ENCODE results near the gene HECTD3. TPM values are rescaled to one million over a fixed set of nuclear protein-coding genes. Genes with fewer than 3 reads are reported as not detected.
"Not testable (repeated sequence)": the region's sequence is repeated elsewhere in the genome, so short reads cannot be mapped to it uniquely, and the experiment has no call there.

HECTD3 gene
- total RNA-seq, 1 experiment from 2014 or later, result 25.5 TPM

GRCh38 chr1:44957566-44957965 is 53.6 kb downstream of the HECTD3 start:
- CTCF ChIA-PET, result not testable (repeated sequence)

GRCh38 chr1:44956077-44956476 is 55.0 kb downstream of the HECTD3 start:
- ATAC-seq; H2AFZ ChIP-seq (ENCODE audit: low read depth, low read length, poor library complexity, severe bottlenecking); H4K20me1 ChIP-seq (ENCODE audit: insufficient read depth); H3K27me3 ChIP-seq (ENCODE audit: insufficient read depth, low read length); H3K9ac ChIP-seq (ENCODE audit: low read length); H3K4me1 ChIP-seq (ENCODE audit: control insufficient read depth in 1 of 2, insufficient read depth in 2 of 2, low read length in 2 of 2); H3K27ac ChIP-seq (ENCODE audit: low read depth, low read length); CTCF ChIA-PET; intact Hi-C loops (cut with micrococcal nuclease); H3K4me3 ChIP-seq (replicated peaks in 1 of 2; ENCODE audit: low read depth in 1 of 2, low read length in 2 of 2); BruUV-seq (replicated peaks); H3K4me2 ChIP-seq (ENCODE audit: low read length); H3K9me2 ChIP-seq (ENCODE audit: insufficient read depth); DNase-seq (ENCODE audit: low read depth, low spot score); H3K36me3 ChIP-seq (ENCODE audit: control insufficient read depth in 1 of 2, insufficient read depth in 2 of 2, low read length in 2 of 2); H3K9me3 ChIP-seq (ENCODE audit: control insufficient read depth in 1 of 2, insufficient read depth in 1 of 2, low read depth in 1 of 2, low read length in 2 of 2); POLR2A ChIA-PET: not testable (repeated sequence)
- RAD21 ChIA-PET (ENCODE audit: low non-redundant PET in 1 of 2, low total read pairs in 2 of 2, uncharacterized antibody in 2 of 2, unreplicated experiment in 2 of 2), result interaction anchor here in 1 of 2 experiments (0.6 kb wide), 1 partner anchor 183 kb away, joined by 3 read pairs; no protein-coding TSS in a partner anchor
- peaks cover 17% of the 10 kb centered on the region for H3K79me2 ChIP-seq (ENCODE audit: insufficient read depth, low read length)

More at GRCh38 chr1:44957566-44957965, 53.6 kb downstream of the HECTD3 start:
- POLR2A ChIA-PET; RAD21 ChIA-PET (ENCODE audit: low non-redundant PET in 1 of 2, low total read pairs in 2 of 2, uncharacterized antibody in 2 of 2, unreplicated experiment in 2 of 2); H2AFZ ChIP-seq (ENCODE audit: low read depth, low read length, poor library complexity, severe bottlenecking); H3K9ac ChIP-seq (ENCODE audit: low read length); intact Hi-C loops (cut with micrococcal nuclease); H3K27ac ChIP-seq (ENCODE audit: low read depth, low read length); H3K27me3 ChIP-seq (ENCODE audit: insufficient read depth, low read length); ATAC-seq; DNase-seq (ENCODE audit: low read depth, low spot score); H3K9me2 ChIP-seq (ENCODE audit: insufficient read depth); H4K20me1 ChIP-seq (ENCODE audit: insufficient read depth); H3K4me2 ChIP-seq (ENCODE audit: low read length); H3K4me3 ChIP-seq (replicated peaks in 1 of 2; ENCODE audit: low read depth in 1 of 2, low read length in 2 of 2); H3K9me3 ChIP-seq (ENCODE audit: control insufficient read depth in 1 of 2, insufficient read depth in 1 of 2, low read depth in 1 of 2, low read length in 2 of 2); H3K4me1 ChIP-seq (ENCODE audit: control insufficient read depth in 1 of 2, insufficient read depth in 2 of 2, low read length in 2 of 2); BruUV-seq (replicated peaks); H3K36me3 ChIP-seq (ENCODE audit: control insufficient read depth in 1 of 2, insufficient read depth in 2 of 2, low read length in 2 of 2): not testable (repeated sequence)
- peaks cover 22% of the 10 kb centered on the region for H3K79me2 ChIP-seq (ENCODE audit: insufficient read depth, low read length)

Other genes with a start within 250 kb of the HECTD3 start
- 2,296 TPM for gene RPS8, start 235.8 kb downstream of the HECTD3 start, total RNA-seq (2021; ENCODE audit: unreplicated experiment)
- gene BEST4, start 223.2 kb downstream of the HECTD3 start, total RNA-seq (2021; ENCODE audit: unreplicated experiment), result 0.52 TPM
- 56.1 TPM for gene PLK3, start 210.9 kb downstream of the HECTD3 start, total RNA-seq (2021; ENCODE audit: unreplicated experiment)
- 0.96 TPM for gene DYNLT4, start 204.0 kb downstream of the HECTD3 start, total RNA-seq (2021; ENCODE audit: unreplicated experiment)
- gene BTBD19, start 202.8 kb downstream of the HECTD3 start, total RNA-seq (2021; ENCODE audit: unreplicated experiment), result 11.6 TPM
- gene PTCH2, start 168.1 kb downstream of the HECTD3 start, total RNA-seq (2021; ENCODE audit: unreplicated experiment), result 1.3 TPM
- gene EIF2B3, start 24.7 kb downstream of the HECTD3 start, total RNA-seq (2021; ENCODE audit: unreplicated experiment), result 17.7 TPM
- gene UROD, start 930 bp upstream of the HECTD3 start, total RNA-seq (2021; ENCODE audit: unreplicated experiment), result 73.7 TPM
- gene ZSWIM5, start 195.3 kb upstream of the HECTD3 start, total RNA-seq (2021; ENCODE audit: unreplicated experiment), result 1.1 TPM

All from HCT116 (cell line).